Spleen (tissue), 7 donors: ENCODE results near the gene MBLAC1.

ENCODE experiments used
- POLR2A ChIP-seq, 3 donors: fragments of 450-650 bp; IDR thresholded peaks; one replicate each; pipeline ENCODE4 v1.5.1; 2017; ENCODE audit warnings: antibody characterized with exemption in 3 of 3, mild to moderate bottlenecking in 1 of 3
- POLR2AphosphoS5 ChIP-seq, 3 donors: sonication (generic); formaldehyde crosslinking; IDR thresholded peaks; one replicate each; pipeline ENCODE4 v1.5.1; 2017; ENCODE audit warnings: antibody characterized with exemption in 3 of 3
- TF ChIP-seq, protein P1 (sequence below), 11 experiments: fragments of 200-600 bp in 7 of 11; fragments of 450-650 bp in 4 of 11; sonication (generic) in 4 of 11; IDR thresholded peaks in 8 of 11; conservative IDR thresholded peaks in 3 of 11; 1 replicate in 7 of 11; 2 replicates in 4 of 11; pipeline versions ENCODE4 v1.4.0 to v1.8.0; 2016 to 2021; ENCODE audit warnings: antibody characterized with exemption in 11 of 11, inconsistent platforms in 4 of 11, mild to moderate bottlenecking in 1 of 11
- donor health status: DM: no; HTN: no; CAD: no; lungs with moderate emphysema.
- donor health status: DM: no; HTN: no; CAD: no.
- donor health status: DM: no; HTN: no; CAD: no.

- TF ChIP-seq, protein P1, sequence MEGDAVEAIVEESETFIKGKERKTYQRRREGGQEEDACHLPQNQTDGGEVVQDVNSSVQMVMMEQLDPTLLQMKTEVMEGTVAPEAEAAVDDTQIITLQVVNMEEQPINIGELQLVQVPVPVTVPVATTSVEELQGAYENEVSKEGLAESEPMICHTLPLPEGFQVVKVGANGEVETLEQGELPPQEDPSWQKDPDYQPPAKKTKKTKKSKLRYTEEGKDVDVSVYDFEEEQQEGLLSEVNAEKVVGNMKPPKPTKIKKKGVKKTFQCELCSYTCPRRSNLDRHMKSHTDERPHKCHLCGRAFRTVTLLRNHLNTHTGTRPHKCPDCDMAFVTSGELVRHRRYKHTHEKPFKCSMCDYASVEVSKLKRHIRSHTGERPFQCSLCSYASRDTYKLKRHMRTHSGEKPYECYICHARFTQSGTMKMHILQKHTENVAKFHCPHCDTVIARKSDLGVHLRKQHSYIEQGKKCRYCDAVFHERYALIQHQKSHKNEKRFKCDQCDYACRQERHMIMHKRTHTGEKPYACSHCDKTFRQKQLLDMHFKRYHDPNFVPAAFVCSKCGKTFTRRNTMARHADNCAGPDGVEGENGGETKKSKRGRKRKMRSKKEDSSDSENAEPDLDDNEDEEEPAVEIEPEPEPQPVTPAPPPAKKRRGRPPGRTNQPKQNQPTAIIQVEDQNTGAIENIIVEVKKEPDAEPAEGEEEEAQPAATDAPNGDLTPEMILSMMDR (IDR thresholded peaks at IDR 0.05 in 8 of 11, conservative IDR thresholded peaks at IDR 0.05 in 3 of 11) = peak in 1 of 11 experiments; percentile 7
- no peak for TF ChIP-seq POLR2A (IDR thresholded peaks at IDR 0.05)
- TF ChIP-seq POLR2AphosphoS5 (IDR thresholded peaks at IDR 0.05) = peak in 1 of 3 donors; percentile 35
Measured at GRCh38 chr7:100157334-100158228, 30.8 kb downstream of the MBLAC1 start.
